Neutrophil (primary cell): Measurements from ENCODE around the gene G3BP2.

Experiments
- H3K27ac ChIP-seq: fragments of 200-600 bp; sonication (generic); 2 replicates; pipeline ENCODE4 v1.5.1; 2016; ENCODE audit warnings: mild to moderate bottlenecking, moderate library complexity
- H3K27me3 ChIP-seq: fragments of 200-600 bp; sonication (generic); 2 replicates; pipeline ENCODE4 v1.6.0; 2016; ENCODE audit warnings: mild to moderate bottlenecking
- H3K36me3 ChIP-seq: fragments of 200-600 bp; sonication (generic); 2 replicates; pipeline ENCODE4 v1.5.1; 2017
- H3K4me1 ChIP-seq, 2 experiments: fragments of 200-600 bp in 1 of 2; sonication (generic) in 1 of 2; 1 replicate in 1 of 2; 2 replicates in 1 of 2; pipeline versions ENCODE4 v1.5.1 to v1.6.1; 2013 to 2016; ENCODE audit warnings: low read depth in 1 of 2, low read length in 1 of 2, mild to moderate bottlenecking in 1 of 2, moderate library complexity in 1 of 2; ENCODE audit not compliant: control insufficient read depth in 1 of 2, insufficient read depth in 1 of 2
- H3K4me3 ChIP-seq, 2 experiments: fragments of 200-600 bp in 1 of 2; sonication (generic) in 1 of 2; 1 replicate in 1 of 2; 2 replicates in 1 of 2; pipeline ENCODE4 v1.5.1; 2013 to 2016; ENCODE audit warnings: low read depth in 1 of 2, low read length in 1 of 2, mild to moderate bottlenecking in 1 of 2, moderate library complexity in 1 of 2
- H3K9me3 ChIP-seq: fragments of 200-600 bp; sonication (generic); 2 replicates; pipeline ENCODE4 v1.5.1; 2016
- TF ChIP-seq, protein P1 (sequence below): fragments of 200-600 bp; sonication (generic); IDR thresholded peaks from 2 replicates; pipeline ENCODE4 v1.5.1; 2016; ENCODE audit warnings: antibody characterized with exemption

The G3BP2 gene

DNA sequence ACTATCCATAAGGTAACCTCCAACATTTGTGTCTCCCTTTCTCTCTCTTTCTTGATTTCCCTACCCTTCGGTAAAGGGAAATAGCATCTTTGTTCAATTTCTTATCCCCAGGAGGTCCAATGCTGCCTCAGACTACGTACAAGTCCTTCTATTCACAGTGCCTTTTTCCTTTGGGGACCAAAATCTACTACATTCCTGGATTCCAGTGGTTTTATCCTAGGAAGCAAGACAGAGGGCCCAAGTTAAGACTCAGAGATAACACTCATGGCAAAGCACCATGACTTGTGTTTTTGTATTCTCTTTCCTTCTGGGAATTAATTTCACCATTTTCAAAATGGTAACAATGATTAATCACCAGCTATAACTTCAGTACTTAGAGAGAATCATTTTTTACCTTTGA, 10.6 kb downstream of the G3BP2 start:
- Histone ChIP-seq H3K4me3 (no peak overlapping the region), H3K27me3 (no peaks in the 10 kb centered on the region), H3K9me3 (no peaks in the 10 kb centered on the region), H3K27ac (no peak overlapping the region), H3K4me1 (peaks cover 3 to 4% of the 10 kb centered on the region in 2 experiments), H3K36me3 (peaks cover 23% of the 10 kb centered on the region)
- TF ChIP-seq, protein P1, sequence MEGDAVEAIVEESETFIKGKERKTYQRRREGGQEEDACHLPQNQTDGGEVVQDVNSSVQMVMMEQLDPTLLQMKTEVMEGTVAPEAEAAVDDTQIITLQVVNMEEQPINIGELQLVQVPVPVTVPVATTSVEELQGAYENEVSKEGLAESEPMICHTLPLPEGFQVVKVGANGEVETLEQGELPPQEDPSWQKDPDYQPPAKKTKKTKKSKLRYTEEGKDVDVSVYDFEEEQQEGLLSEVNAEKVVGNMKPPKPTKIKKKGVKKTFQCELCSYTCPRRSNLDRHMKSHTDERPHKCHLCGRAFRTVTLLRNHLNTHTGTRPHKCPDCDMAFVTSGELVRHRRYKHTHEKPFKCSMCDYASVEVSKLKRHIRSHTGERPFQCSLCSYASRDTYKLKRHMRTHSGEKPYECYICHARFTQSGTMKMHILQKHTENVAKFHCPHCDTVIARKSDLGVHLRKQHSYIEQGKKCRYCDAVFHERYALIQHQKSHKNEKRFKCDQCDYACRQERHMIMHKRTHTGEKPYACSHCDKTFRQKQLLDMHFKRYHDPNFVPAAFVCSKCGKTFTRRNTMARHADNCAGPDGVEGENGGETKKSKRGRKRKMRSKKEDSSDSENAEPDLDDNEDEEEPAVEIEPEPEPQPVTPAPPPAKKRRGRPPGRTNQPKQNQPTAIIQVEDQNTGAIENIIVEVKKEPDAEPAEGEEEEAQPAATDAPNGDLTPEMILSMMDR: no peak

DNA sequence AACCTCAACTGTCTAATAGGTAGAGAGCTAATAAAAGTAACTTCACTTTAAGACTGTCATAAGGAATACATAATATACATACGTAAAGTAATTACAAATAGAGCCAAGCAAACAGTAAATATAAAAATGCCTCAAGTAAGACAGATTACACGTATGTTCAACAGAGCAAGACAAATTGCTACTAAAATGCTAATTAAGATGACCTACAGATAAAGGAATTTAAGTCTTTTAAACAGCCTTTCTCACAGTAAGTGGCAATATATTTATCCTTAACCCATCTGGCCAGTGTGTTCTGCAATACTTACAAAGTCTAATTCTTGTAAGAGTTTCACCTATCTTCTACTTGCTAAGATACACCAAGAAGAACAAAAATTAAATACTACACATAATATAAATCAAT, 12.7 kb downstream of the G3BP2 start:
- Histone ChIP-seq H3K27ac (no peak overlapping the region), H3K27me3 (no peaks in the 10 kb centered on the region), H3K4me3 (no peak overlapping the region), H3K4me1 (peaks cover 3 to 4% of the 10 kb centered on the region in 2 experiments), H3K9me3 (no peaks in the 10 kb centered on the region), H3K36me3 (peaks cover 34% of the 10 kb centered on the region)
- TF ChIP-seq, protein P1: no peak

- peaks cover 43% of the 10 kb centered on the region for H3K36me3 ChIP-seq
- no peak overlapping the region for H3K27ac ChIP-seq
- no peak overlapping the region for H3K4me3 ChIP-seq
- H3K4me1 ChIP-seq: peaks cover 3 to 4% of the 10 kb centered on the region in 2 experiments
- TF ChIP-seq, protein P1: no peak
- H3K27me3 ChIP-seq: no peaks in the 10 kb centered on the region
- no peaks in the 10 kb centered on the region for H3K9me3 ChIP-seq
Measured at GRCh38 chr4:75659512-75660031, 13.6 kb downstream of the G3BP2 start.

DNA sequence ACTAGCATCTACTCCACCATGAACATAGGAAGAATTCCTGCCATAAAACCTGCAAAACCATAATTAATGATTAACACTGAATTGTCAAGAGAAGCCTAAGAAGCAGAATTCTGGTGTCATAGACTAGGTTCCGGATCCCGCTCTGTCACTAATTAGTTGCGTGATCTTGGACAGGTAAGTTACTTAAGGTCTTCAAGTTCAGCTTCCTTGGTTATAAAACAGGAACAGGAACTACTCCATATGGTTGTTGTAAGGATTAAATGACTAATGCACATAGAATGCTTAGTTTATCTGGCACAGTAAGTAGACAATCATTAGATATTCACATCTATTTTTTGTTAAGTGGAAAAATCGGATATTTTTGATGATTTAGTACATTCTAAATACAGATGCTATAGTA, 14.3 kb downstream of the G3BP2 start:
- peaks cover 3 to 4% of the 10 kb centered on the region in 2 experiments for H3K4me1 ChIP-seq

DNA sequence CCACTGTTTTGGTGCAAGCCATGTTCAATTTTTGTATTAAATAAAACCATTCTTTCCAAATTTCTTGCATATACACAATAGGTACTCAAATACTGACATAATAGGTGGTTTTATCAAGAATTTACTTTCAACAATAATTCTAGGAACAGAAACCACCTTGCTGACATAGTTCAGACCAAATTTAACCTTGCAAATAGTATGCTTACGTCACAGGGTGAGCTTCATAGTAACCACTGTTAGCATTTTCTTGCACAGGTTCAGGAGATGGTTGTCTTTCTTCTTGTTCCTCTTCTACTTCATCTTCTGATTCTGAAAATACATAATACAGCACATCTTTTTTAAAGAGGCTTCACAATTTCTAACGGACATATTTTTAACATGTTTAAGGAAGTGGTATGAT, 17.6 kb downstream of the G3BP2 start:
- Histone ChIP-seq H3K4me3 (no peak overlapping the region), H3K27ac (peak overlapping the region; percentile 16), H3K36me3 (peaks cover 70% of the 10 kb centered on the region), H3K4me1 (peaks cover 3 to 4% of the 10 kb centered on the region in 2 experiments), H3K27me3 (no peaks in the 10 kb centered on the region), H3K9me3 (no peaks in the 10 kb centered on the region)
- TF ChIP-seq, protein P1: no peak

More for the DNA sequence above, 14.3 kb downstream of the G3BP2 start:
- TF ChIP-seq, protein P1: no peak
- Histone ChIP-seq H3K36me3 (peaks cover 50% of the 10 kb centered on the region), H3K9me3 (no peaks in the 10 kb centered on the region), H3K27ac (peak overlapping the region; percentile 2), H3K27me3 (no peaks in the 10 kb centered on the region), H3K4me3 (no peak overlapping the region)
